ENCODE data around the gene LOC101059915.
"Not testable (repeated sequence)": the region's sequence is repeated elsewhere in the genome, so short reads cannot be mapped to it uniquely, and the experiment has no call there.

GRCh38 chrX:71714064-71714463 is 46.7 kb downstream of the LOC101059915 start:
- not testable (repeated sequence) for TF ChIP-seq HOXC10 (CRISPR knock-in tag; IDR thresholded peaks at IDR 0.05); ZBTB49 (tag by site-specific recombination; IDR thresholded peaks at IDR 0.05; ENCODE audit: low read depth); BCL11B (tag by site-specific recombination; IDR thresholded peaks at IDR 0.05; ENCODE audit: low read depth); TCF7L2 (IDR thresholded peaks at IDR 0.05; ENCODE audit: borderline replicate concordance, low read depth, low read length); ATF2 (tag by site-specific recombination; IDR thresholded peaks at IDR 0.05; ENCODE audit: low read depth)
- TF ChIP-seq, protein P1, sequence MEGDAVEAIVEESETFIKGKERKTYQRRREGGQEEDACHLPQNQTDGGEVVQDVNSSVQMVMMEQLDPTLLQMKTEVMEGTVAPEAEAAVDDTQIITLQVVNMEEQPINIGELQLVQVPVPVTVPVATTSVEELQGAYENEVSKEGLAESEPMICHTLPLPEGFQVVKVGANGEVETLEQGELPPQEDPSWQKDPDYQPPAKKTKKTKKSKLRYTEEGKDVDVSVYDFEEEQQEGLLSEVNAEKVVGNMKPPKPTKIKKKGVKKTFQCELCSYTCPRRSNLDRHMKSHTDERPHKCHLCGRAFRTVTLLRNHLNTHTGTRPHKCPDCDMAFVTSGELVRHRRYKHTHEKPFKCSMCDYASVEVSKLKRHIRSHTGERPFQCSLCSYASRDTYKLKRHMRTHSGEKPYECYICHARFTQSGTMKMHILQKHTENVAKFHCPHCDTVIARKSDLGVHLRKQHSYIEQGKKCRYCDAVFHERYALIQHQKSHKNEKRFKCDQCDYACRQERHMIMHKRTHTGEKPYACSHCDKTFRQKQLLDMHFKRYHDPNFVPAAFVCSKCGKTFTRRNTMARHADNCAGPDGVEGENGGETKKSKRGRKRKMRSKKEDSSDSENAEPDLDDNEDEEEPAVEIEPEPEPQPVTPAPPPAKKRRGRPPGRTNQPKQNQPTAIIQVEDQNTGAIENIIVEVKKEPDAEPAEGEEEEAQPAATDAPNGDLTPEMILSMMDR (tag by site-specific recombination; IDR thresholded peaks at IDR 0.05): not testable (repeated sequence)

Measured in HEK293 (cell line).